ENCODE results near the gene IL3RA. TPM values are rescaled to one million over a fixed set of nuclear protein-coding genes. Genes with fewer than 3 reads are reported as not detected.

The IL3RA gene
- total and polyA plus RNA-seq, 2 of the 8 experiments (the other 6 are each of a cell fraction or from before 2014, with no cell fraction given) = 0.11 TPM; not detected in 1

GRCh38 chrX:1401611-1402430 lies 65.2 kb downstream of the IL3RA start:
- Histone ChIP-seq H3K23me2 (ENCODE audit: low read depth, low read length) (peaks cover 35% of the 10 kb centered on the region; the same call in 1 of the 2 replicates), H3K4me1 (replicated peaks in 1 of 4; ENCODE audit: control insufficient read depth in 3 of 4, insufficient read depth in 4 of 4, low read length in 3 of 4) (peaks cover 0 to 9% (median 3%) of the 10 kb centered on the region in 4 experiments; a peak in 4 of 7 replicates), H2BK20ac (ENCODE audit: low read length) (no peak overlapping the region), H3K14ac (ENCODE audit: insufficient read length) (no peak overlapping the region), H3K36me3 (ENCODE audit: control insufficient read depth in 2 of 4, insufficient read depth in 4 of 4, low read length in 3 of 4) (peaks cover 9 to 69% (median 42%) of the 10 kb centered on the region in 4 experiments), H3K9me3 (ENCODE audit: insufficient read depth in 2 of 2, low read depth in 1 of 2, low read length in 1 of 2) (no peaks in the 10 kb centered on the region), H2BK120ac (replicated peaks; ENCODE audit: low read depth, low read length) (no peak overlapping the region), H2BK15ac (ENCODE audit: low read length) (no peak overlapping the region), H3K4me3 (ENCODE audit: extremely low read depth in 1 of 4, insufficient read depth in 2 of 4, low read depth in 3 of 4, low read length in 4 of 4) (no peak overlapping the region), H3K79me1 (ENCODE audit: low read depth, low read length) (no peaks in the 10 kb centered on the region; the same call in 1 of the 2 replicates), H4K5ac (ENCODE audit: insufficient read length, low read depth, low read length) (no peak overlapping the region), H2BK12ac (ENCODE audit: low read depth, low read length) (no peak overlapping the region), H3K9ac (replicated peaks in 1 of 4; ENCODE audit: extremely low read depth in 1 of 4, low read depth in 3 of 4, low read length in 3 of 4) (no peak overlapping the region), H2AFZ (ENCODE audit: low read length) (no peak overlapping the region), H3K18ac (ENCODE audit: extremely low read depth, low read length) (peak overlapping the region; percentile 32; the same call in 1 of the 2 replicates), H3K56ac (replicated peaks; ENCODE audit: insufficient read length, low read depth, low read length) (no peak overlapping the region), H4K8ac (ENCODE audit: extremely low read depth, insufficient read depth, low read length) (no peak overlapping the region; the same call in 1 of the 2 replicates), H3K27ac (ENCODE audit: low read depth, low read length) (no peak overlapping the region), H2BK5ac (ENCODE audit: low read depth, low read length) (peak overlapping the region; percentile 52; the same call in 1 of the 2 replicates), H3K4ac (replicated peaks; ENCODE audit: insufficient read length, low read depth, low read length) (no peak overlapping the region), H3K23ac (ENCODE audit: insufficient read length) (no peak overlapping the region), H4K91ac (replicated peaks; ENCODE audit: insufficient read length, low read length) (no peak overlapping the region), H4K20me1 (replicated peaks in 1 of 2; ENCODE audit: control insufficient read depth in 1 of 2, insufficient read depth in 2 of 2, low read length in 2 of 2) (peaks cover 7 to 24% of the 10 kb centered on the region in 2 experiments), H2AK5ac (ENCODE audit: low read depth, low read length) (no peak overlapping the region; the same call in 1 of the 2 replicates), H3K4me2 (ENCODE audit: insufficient read depth in 1 of 2, low read depth in 2 of 2, low read length in 2 of 2) (peak overlapping the region in 1 of 2 experiments; percentile 27; a peak in 2 of 4 replicates), H3K27me3 (replicated peaks in 1 of 4; ENCODE audit: control insufficient read depth in 3 of 4, extremely low read depth in 1 of 4, insufficient read depth in 3 of 4, low read length in 3 of 4) (no peaks in the 10 kb centered on the region), H3K79me2 (ENCODE audit: control insufficient read depth in 1 of 2, insufficient read depth in 2 of 2, low read length in 2 of 2) (no peaks in the 10 kb centered on the region)
- DNase-seq (ENCODE audit: low read depth in 1 of 2, low spot score in 2 of 2) (no peak), FAIRE-seq (no peak)
- TF ChIP-seq, protein P1, sequence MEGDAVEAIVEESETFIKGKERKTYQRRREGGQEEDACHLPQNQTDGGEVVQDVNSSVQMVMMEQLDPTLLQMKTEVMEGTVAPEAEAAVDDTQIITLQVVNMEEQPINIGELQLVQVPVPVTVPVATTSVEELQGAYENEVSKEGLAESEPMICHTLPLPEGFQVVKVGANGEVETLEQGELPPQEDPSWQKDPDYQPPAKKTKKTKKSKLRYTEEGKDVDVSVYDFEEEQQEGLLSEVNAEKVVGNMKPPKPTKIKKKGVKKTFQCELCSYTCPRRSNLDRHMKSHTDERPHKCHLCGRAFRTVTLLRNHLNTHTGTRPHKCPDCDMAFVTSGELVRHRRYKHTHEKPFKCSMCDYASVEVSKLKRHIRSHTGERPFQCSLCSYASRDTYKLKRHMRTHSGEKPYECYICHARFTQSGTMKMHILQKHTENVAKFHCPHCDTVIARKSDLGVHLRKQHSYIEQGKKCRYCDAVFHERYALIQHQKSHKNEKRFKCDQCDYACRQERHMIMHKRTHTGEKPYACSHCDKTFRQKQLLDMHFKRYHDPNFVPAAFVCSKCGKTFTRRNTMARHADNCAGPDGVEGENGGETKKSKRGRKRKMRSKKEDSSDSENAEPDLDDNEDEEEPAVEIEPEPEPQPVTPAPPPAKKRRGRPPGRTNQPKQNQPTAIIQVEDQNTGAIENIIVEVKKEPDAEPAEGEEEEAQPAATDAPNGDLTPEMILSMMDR (IDR thresholded peaks at IDR 0.05; ENCODE audit: control extremely low read depth in 1 of 3, insufficient read depth in 1 of 3, low read depth in 1 of 3, low read length in 3 of 3) = no peak
- TF ChIP-seq POLR2A (IDR thresholded peaks at IDR 0.05; ENCODE audit: control extremely low read depth in 1 of 2, low read depth in 2 of 2, low read length in 2 of 2) = peak in 1 of 2 experiments; percentile 62; a peak in 2 of 3 replicates
- no peak for TF ChIP-seq GTF2F1 (IDR thresholded peaks at IDR 0.05; ENCODE audit: borderline replicate concordance, low read depth, low read length)
- TF ChIP-seq RNF2 (IDR thresholded peaks at IDR 0.05; ENCODE audit: borderline replicate concordance, low read depth, low read length, missing control alignments, poor library complexity, severe bottlenecking) = no peak
- TF ChIP-seq POU5F1 (IDR thresholded peaks at IDR 0.05; ENCODE audit: low read depth, low read length) = no peak
- ChIA-PET CTCF (ENCODE audit: partially characterized antibody) (no interaction called here), POLR2A (ENCODE audit: partially characterized antibody) (no interaction called here)
- WGBS, 2 experiments (ENCODE audit: extremely low coverage in 1 of 2, insufficient coverage in 1 of 2, insufficient read length in 1 of 2, insufficient replicate concordance in 2 of 2, low coverage in 1 of 2, low lambda C conversion rate in 2 of 2, missing lambda C conversion rate in 1 of 2) = 98% methylated on average over 21 of the region's 30 CpGs; no CpG with 5 or more reads in 1 of the 2 experiments

Data from H1 (cell line).